ENCODE results near the gene CPT1B. TPM values are rescaled to one million over a fixed set of nuclear protein-coding genes. Genes with fewer than 3 reads are reported as not detected.

CPT1B gene
- polyA plus RNA-seq, 1 donor from 2014 or later, result 72.4 TPM

DNA sequence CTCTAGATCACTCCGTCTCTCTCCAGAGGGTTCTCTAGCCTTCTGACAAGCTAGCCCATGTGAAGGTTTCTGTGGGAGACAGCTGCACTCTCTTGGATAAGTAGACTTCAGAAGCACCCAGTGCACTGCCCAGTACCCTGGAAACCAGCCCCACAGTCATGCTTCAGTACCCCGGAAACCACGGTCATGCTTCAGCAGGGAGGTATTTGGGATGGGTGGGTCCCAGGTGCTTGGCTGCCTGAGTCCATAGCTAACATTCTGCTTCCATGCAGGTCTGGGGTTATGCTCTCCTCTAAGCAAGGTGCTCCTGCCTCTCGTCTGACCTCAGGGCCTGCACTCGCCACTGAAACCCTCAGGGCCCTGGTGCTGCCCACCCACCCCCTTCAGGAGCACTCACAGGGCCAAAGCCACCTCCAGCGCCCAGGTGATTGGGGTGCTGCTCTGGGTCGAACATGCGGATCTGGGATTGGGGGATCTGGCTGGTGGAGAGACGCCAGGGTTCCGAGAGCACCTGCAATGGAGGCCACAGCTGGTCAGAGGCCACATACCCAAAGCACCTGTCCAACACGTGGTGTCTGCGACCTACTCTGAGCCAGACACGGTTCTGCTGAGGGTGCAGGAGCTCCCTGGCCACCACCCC lies 8.2 kb downstream of the CPT1B start:
- Histone ChIP-seq H2AFZ (ENCODE audit: low read depth, low read length) (no peak overlapping the region), H3K79me2 (replicated peaks; ENCODE audit: insufficient read depth, low read length) (no peaks in the 10 kb centered on the region), H3K4me2 (ENCODE audit: low read length) (no peak overlapping the region), H3K9ac (ENCODE audit: low read length) (no peak overlapping the region), H3K36me3 (ENCODE audit: insufficient read depth, low read length) (peaks cover 4% of the 10 kb centered on the region), H3K9me2 (ENCODE audit: insufficient read depth, low read length) (no peaks in the 10 kb centered on the region), H3K27ac (ENCODE audit: low read length) (no peak overlapping the region), H3F3A (ENCODE audit: insufficient read depth, low read length, poor library complexity, severe bottlenecking) (no peaks in the 10 kb centered on the region), H3K9me3 (ENCODE audit: low read length) (no peaks in the 10 kb centered on the region), H3K27me3 (ENCODE audit: insufficient read depth, low read depth, low read length) (no peaks in the 10 kb centered on the region), H3K4me3 (ENCODE audit: low read length) (no peak overlapping the region), H4K20me1 (ENCODE audit: insufficient read depth) (no peaks in the 10 kb centered on the region)
- TF ChIP-seq MXI1 (conservative IDR thresholded peaks at IDR 0.05; ENCODE audit: poor library complexity, severe bottlenecking) (no peak), RAD21 (conservative IDR thresholded peaks at IDR 0.05) (no peak), TAF1 (IDR thresholded peaks at IDR 0.05; ENCODE audit: low read depth) (no peak)

DNA sequence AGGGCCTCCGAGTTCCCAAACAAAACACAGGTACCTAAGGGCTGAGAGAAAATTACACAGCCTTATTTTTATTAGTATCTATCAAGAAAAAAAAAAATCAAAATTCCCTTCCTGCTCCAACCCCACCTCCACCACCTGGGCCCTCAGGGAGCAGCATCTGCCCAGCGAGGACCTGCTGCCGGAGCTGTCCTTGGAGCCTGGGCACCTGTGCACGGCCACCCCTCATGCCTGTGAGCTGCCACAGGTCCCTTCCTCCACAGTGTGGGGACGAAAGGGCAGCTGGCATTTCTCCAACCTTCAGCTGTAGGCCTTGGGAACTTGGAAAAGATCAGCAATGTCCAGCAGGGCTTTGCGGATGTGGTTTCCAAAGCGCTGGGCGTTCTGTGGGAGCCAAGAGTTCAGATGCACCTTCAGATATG lies 9.2 kb downstream of the CPT1B start:
- no peaks in the 10 kb centered on the region for H3K9me3 ChIP-seq (ENCODE audit: low read length)
- H3K9me2 ChIP-seq (ENCODE audit: insufficient read depth, low read length), result no peaks in the 10 kb centered on the region
- H3F3A ChIP-seq (ENCODE audit: insufficient read depth, low read length, poor library complexity, severe bottlenecking), result no peaks in the 10 kb centered on the region
- H2AFZ ChIP-seq (ENCODE audit: low read depth, low read length), result no peak overlapping the region
- no peak overlapping the region for H3K4me2 ChIP-seq (ENCODE audit: low read length)
- no peak overlapping the region for H3K4me3 ChIP-seq (ENCODE audit: low read length)
- TF ChIP-seq RAD21 (conservative IDR thresholded peaks at IDR 0.05) (no peak), POLR2AphosphoS5 (IDR thresholded peaks at IDR 0.05) (no peak), EZH2 (IDR thresholded peaks at IDR 0.05; ENCODE audit: borderline replicate concordance, insufficient read depth, low read length, poor library complexity, severe bottlenecking) (no peak), MXI1 (conservative IDR thresholded peaks at IDR 0.05; ENCODE audit: poor library complexity, severe bottlenecking) (no peak), TAF1 (IDR thresholded peaks at IDR 0.05; ENCODE audit: low read depth) (no peak), SMC3 (conservative IDR thresholded peaks at IDR 0.05; ENCODE audit: poor library complexity) (no peak), EP300 (conservative IDR thresholded peaks at IDR 0.05; ENCODE audit: poor library complexity, severe bottlenecking) (no peak)
- TF ChIP-seq, protein P1, sequence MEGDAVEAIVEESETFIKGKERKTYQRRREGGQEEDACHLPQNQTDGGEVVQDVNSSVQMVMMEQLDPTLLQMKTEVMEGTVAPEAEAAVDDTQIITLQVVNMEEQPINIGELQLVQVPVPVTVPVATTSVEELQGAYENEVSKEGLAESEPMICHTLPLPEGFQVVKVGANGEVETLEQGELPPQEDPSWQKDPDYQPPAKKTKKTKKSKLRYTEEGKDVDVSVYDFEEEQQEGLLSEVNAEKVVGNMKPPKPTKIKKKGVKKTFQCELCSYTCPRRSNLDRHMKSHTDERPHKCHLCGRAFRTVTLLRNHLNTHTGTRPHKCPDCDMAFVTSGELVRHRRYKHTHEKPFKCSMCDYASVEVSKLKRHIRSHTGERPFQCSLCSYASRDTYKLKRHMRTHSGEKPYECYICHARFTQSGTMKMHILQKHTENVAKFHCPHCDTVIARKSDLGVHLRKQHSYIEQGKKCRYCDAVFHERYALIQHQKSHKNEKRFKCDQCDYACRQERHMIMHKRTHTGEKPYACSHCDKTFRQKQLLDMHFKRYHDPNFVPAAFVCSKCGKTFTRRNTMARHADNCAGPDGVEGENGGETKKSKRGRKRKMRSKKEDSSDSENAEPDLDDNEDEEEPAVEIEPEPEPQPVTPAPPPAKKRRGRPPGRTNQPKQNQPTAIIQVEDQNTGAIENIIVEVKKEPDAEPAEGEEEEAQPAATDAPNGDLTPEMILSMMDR (IDR thresholded peaks at IDR 0.05; ENCODE audit: poor library complexity, severe bottlenecking), result no peak
- TF ChIP-seq, protein P2, sequence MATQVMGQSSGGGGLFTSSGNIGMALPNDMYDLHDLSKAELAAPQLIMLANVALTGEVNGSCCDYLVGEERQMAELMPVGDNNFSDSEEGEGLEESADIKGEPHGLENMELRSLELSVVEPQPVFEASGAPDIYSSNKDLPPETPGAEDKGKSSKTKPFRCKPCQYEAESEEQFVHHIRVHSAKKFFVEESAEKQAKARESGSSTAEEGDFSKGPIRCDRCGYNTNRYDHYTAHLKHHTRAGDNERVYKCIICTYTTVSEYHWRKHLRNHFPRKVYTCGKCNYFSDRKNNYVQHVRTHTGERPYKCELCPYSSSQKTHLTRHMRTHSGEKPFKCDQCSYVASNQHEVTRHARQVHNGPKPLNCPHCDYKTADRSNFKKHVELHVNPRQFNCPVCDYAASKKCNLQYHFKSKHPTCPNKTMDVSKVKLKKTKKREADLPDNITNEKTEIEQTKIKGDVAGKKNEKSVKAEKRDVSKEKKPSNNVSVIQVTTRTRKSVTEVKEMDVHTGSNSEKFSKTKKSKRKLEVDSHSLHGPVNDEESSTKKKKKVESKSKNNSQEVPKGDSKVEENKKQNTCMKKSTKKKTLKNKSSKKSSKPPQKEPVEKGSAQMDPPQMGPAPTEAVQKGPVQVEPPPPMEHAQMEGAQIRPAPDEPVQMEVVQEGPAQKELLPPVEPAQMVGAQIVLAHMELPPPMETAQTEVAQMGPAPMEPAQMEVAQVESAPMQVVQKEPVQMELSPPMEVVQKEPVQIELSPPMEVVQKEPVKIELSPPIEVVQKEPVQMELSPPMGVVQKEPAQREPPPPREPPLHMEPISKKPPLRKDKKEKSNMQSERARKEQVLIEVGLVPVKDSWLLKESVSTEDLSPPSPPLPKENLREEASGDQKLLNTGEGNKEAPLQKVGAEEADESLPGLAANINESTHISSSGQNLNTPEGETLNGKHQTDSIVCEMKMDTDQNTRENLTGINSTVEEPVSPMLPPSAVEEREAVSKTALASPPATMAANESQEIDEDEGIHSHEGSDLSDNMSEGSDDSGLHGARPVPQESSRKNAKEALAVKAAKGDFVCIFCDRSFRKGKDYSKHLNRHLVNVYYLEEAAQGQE (IDR thresholded peaks at IDR 0.05; ENCODE audit: borderline replicate concordance), result no peak
- H3K27me3 ChIP-seq (ENCODE audit: insufficient read depth, low read depth, low read length), result no peaks in the 10 kb centered on the region
- no peak overlapping the region for H3K27ac ChIP-seq (ENCODE audit: low read length)
- peaks cover 4% of the 10 kb centered on the region for H3K36me3 ChIP-seq (ENCODE audit: insufficient read depth, low read length)
- no peaks in the 10 kb centered on the region for H4K20me1 ChIP-seq (ENCODE audit: insufficient read depth)
- H3K9ac ChIP-seq (ENCODE audit: low read length), result no peak overlapping the region
- no peaks in the 10 kb centered on the region for H3K79me2 ChIP-seq (replicated peaks; ENCODE audit: insufficient read depth, low read length)

Data from neural cell (in vitro differentiated cells).